K562 (cell line): ENCODE measurements around the gene RNU6-9. TPM values are rescaled to one million over a fixed set of nuclear protein-coding genes. Genes with fewer than 3 reads are reported as not detected.

ENCODE experiments used
- ADNP ChIP-seq: fragments of 200-800 bp; sonication (Bioruptor generic); IDR thresholded peaks from 2 replicates; pipeline ENCODE4 v1.6.1; 2016; ENCODE audit warnings: missing genetic modification characterization, missing compliant biosample characterization
- BCL6 ChIP-seq: fragments of 250-450 bp; sonication (Bioruptor Pico); IDR thresholded peaks from 2 replicates; pipeline ENCODE4 v1.4.0; 2020
- CEBPB ChIP-seq: fragments of 450-650 bp; IDR thresholded peaks from 2 replicates; pipeline ENCODE4 v1.6.1; 2016; ENCODE audit warnings: missing genetic modification characterization, missing compliant biosample characterization
- DIDO1 ChIP-seq: fragments of 450-650 bp; IDR thresholded peaks from 2 replicates; pipeline ENCODE4 v1.6.1; 2016; ENCODE audit warnings: low read depth, missing biosample characterization, missing genetic modification characterization
- ESRRA ChIP-seq: fragments of 450-650 bp; IDR thresholded peaks from 2 replicates; pipeline ENCODE4 v1.6.1; 2014; ENCODE audit warnings: low read depth, mild to moderate bottlenecking, moderate library complexity, borderline replicate concordance
- FOXJ2 ChIP-seq: fragments of 200-800 bp; sonication (Bioruptor generic); IDR thresholded peaks from 2 replicates; pipeline ENCODE4 v1.6.1; 2016; ENCODE audit warnings: missing genetic modification characterization, missing compliant biosample characterization
- GATAD2B ChIP-seq: fragments of 450-650 bp; IDR thresholded peaks from 2 replicates; pipeline ENCODE4 v1.6.1; 2017; ENCODE audit warnings: mild to moderate bottlenecking, borderline replicate concordance
- ILK ChIP-seq: fragments of 450-650 bp; IDR thresholded peaks from 2 replicates; pipeline ENCODE4 v1.6.1; 2016; ENCODE audit warnings: missing genetic modification characterization, low read depth, mild to moderate bottlenecking, missing compliant biosample characterization, moderate library complexity, borderline replicate concordance
- MTA1 ChIP-seq: fragments of 450-650 bp; IDR thresholded peaks from 2 replicates; pipeline ENCODE4 v1.6.1; 2017; ENCODE audit warnings: borderline replicate concordance
- NRF1 ChIP-seq, 2 experiments: fragments of 450-650 bp; IDR thresholded peaks in 1 of 2; conservative IDR thresholded peaks in 1 of 2; 2 replicates each; pipeline ENCODE4 v1.6.1; 2014; ENCODE audit warnings: mild to moderate bottlenecking in 2 of 2
- PYGO2 ChIP-seq: fragments of 450-650 bp; IDR thresholded peaks from 2 replicates; pipeline ENCODE4 v1.6.1; 2016; ENCODE audit warnings: mild to moderate bottlenecking, missing genetic modification characterization, moderate library complexity, missing compliant biosample characterization
- SIRT6 ChIP-seq: IDR thresholded peaks from one replicate; pipeline ENCODE4 v1.6.1; 2012; ENCODE audit warnings: low read depth, mild to moderate bottlenecking, control low read depth, inconsistent platforms, low read length, moderate library complexity
- SRF ChIP-seq, 2 experiments: fragments of 250-450, 450-650 bp in 1 of 2; sonication (Bioruptor Pico) in 1 of 2; sonication (generic) in 1 of 2; formaldehyde crosslinking; IDR thresholded peaks; 2 replicates each; pipeline versions ENCODE4 v1.5.0 to v1.5.1; 2020 to 2022; ENCODE audit warnings: mild to moderate bottlenecking in 1 of 2, missing genetic modification reagents in 1 of 2
- ZNF174 ChIP-seq: fragments of 250-450 bp; sonication (Bioruptor Pico); IDR thresholded peaks from 2 replicates; pipeline ENCODE4 v1.4.0; 2020; ENCODE audit warnings: mild to moderate bottlenecking
- ZNF24 ChIP-seq: fragments of 450-650 bp; IDR thresholded peaks from 2 replicates; pipeline ENCODE4 v1.6.1; 2016
- polyA plus RNA-seq, 8 experiments: library from polyadenylated mRNA; depleted of rRNA in 4 of 8; stranded (reverse) in 5 of 8; unstranded in 3 of 8; fragments of >200 nt; fragmentation: Nextera tagmentation in 2 of 8; fragmentation: Illumina TruSeq in 1 of 8; extraction: Ambion mirVana in 2 of 8; extraction: Trizol in 1 of 8; gene quantifications; 2 replicates each; pipeline versions ENCODE4 v1.2.1 to v1.2.3, GENCODE V29; 2011 to 2014; ENCODE audit warnings: inconsistent platforms in 1 of 8, missing spikeins in 1 of 8
- total RNA-seq, 7 experiments: library from RNA; depleted of rRNA in 6 of 7; stranded (reverse); fragments of >200 nt in 6 of 7; fragmentation: Illumina TruSeq in 2 of 7; extraction: Trizol in 2 of 7; gene quantifications; 2 replicates each; pipeline versions ENCODE4 v1.2.1 to v1.2.3, GENCODE V29; 2011 to 2021; ENCODE audit warnings: low replicate concordance in 1 of 7
- TF ChIP-seq, protein P1 (sequence below), 2 experiments: fragments of 450-650 bp; IDR thresholded peaks; 2 replicates each; pipeline ENCODE4 v1.6.1; 2018; ENCODE audit warnings: mild to moderate bottlenecking in 2 of 2, low read depth in 1 of 2; ENCODE audit not compliant: partially characterized antibody in 2 of 2
- TF ChIP-seq, protein P2 (sequence below): fragments of 450-650 bp; conservative IDR thresholded peaks from 2 replicates; pipeline ENCODE4 v1.6.1; 2016; ENCODE audit warnings: missing genetic modification characterization, low read depth, mild to moderate bottlenecking, control low read depth, missing compliant biosample characterization
- TF ChIP-seq, protein P3 (sequence below): fragments of 250-450 bp; sonication (Bioruptor Pico); IDR thresholded peaks from 2 replicates; pipeline ENCODE4 v1.8.0; 2022; ENCODE audit warnings: moderate library complexity, mild to moderate bottlenecking, inconsistent platforms
- TF ChIP-seq, protein P4 (sequence below): fragments of 250-450 bp; sonication (Bioruptor Pico); IDR thresholded peaks from 2 replicates; pipeline ENCODE4 v1.8.0; 2022; ENCODE audit warnings: moderate library complexity, mild to moderate bottlenecking, inconsistent platforms

RNU6-9 gene
- total and polyA plus RNA-seq, 9 of the 15 experiments (the other 6 are each of a cell fraction or from before 2014, with no cell fraction given), result not detected

DNA sequence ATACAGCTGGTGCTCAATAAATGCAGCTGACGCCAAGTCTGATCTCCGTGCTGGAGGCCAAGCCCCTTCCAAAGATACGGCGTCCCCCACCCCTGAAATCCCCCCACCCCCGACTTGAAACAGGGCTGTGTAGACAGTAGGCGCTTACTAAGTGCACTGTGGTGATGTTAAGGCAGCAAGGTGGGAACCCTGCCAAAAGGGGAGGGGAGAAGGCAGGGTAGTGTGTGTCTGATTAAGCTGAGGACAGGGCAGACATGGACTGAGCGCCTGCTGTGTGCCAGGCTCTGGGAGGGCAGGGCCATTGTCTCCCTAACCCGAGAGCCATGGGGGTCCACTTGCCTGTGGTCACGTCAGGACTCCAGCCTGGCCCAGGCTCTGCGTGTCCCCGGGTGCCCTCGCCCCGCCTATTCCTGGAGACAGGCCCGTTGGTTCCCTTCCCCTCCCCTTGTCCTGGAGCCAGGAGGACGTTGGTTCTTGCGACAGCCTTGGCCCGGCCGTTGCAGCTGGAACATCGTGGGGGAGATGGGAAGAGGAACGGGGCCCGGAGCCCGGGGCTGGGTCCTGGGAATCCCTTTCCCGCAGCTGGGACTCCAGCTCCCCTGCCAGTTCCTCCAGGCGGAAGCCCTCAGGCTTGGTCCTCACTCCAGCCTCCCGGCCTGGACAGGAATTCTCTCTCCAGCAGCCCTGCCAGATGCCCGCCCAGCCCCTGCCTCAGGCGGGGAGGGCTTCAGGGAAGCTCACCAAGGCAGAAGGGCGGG, 42.9 kb upstream of the RNU6-9 start (continued):
- TF ChIP-seq, protein P1, sequence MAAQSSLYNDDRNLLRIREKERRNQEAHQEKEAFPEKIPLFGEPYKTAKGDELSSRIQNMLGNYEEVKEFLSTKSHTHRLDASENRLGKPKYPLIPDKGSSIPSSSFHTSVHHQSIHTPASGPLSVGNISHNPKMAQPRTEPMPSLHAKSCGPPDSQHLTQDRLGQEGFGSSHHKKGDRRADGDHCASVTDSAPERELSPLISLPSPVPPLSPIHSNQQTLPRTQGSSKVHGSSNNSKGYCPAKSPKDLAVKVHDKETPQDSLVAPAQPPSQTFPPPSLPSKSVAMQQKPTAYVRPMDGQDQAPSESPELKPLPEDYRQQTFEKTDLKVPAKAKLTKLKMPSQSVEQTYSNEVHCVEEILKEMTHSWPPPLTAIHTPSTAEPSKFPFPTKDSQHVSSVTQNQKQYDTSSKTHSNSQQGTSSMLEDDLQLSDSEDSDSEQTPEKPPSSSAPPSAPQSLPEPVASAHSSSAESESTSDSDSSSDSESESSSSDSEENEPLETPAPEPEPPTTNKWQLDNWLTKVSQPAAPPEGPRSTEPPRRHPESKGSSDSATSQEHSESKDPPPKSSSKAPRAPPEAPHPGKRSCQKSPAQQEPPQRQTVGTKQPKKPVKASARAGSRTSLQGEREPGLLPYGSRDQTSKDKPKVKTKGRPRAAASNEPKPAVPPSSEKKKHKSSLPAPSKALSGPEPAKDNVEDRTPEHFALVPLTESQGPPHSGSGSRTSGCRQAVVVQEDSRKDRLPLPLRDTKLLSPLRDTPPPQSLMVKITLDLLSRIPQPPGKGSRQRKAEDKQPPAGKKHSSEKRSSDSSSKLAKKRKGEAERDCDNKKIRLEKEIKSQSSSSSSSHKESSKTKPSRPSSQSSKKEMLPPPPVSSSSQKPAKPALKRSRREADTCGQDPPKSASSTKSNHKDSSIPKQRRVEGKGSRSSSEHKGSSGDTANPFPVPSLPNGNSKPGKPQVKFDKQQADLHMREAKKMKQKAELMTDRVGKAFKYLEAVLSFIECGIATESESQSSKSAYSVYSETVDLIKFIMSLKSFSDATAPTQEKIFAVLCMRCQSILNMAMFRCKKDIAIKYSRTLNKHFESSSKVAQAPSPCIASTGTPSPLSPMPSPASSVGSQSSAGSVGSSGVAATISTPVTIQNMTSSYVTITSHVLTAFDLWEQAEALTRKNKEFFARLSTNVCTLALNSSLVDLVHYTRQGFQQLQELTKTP (IDR thresholded peaks at IDR 0.05; ENCODE audit: low read depth in 1 of 2, partially characterized antibody in 2 of 2), result no peak
- TF ChIP-seq CEBPB (tag) (peak; percentile 91), BCL6 (CRISPR knock-in tag) (no peak), ESRRA (0 out of 2 replicates have a peak, but pooled peaks have one; percentile 23), ZNF174 (CRISPR knock-in tag) (no peak), SRF (CRISPR knock-in tag; IDR thresholded peaks at IDR 0.05) (no peak), ILK (tag) (no peak), GATAD2B (no peak), PYGO2 (no peak), ZNF24 (no peak), NRF1 (conservative IDR thresholded peaks at IDR 0.05 in 1 of 2, IDR thresholded peaks at IDR 0.05 in 1 of 2) (no peak), MTA1 (no peak), ADNP (tag) (peak; percentile 93), FOXJ2 (tag) (no peak), SIRT6 (no peak), DIDO1 (tag) (no peak)
- TF ChIP-seq, protein P2, sequence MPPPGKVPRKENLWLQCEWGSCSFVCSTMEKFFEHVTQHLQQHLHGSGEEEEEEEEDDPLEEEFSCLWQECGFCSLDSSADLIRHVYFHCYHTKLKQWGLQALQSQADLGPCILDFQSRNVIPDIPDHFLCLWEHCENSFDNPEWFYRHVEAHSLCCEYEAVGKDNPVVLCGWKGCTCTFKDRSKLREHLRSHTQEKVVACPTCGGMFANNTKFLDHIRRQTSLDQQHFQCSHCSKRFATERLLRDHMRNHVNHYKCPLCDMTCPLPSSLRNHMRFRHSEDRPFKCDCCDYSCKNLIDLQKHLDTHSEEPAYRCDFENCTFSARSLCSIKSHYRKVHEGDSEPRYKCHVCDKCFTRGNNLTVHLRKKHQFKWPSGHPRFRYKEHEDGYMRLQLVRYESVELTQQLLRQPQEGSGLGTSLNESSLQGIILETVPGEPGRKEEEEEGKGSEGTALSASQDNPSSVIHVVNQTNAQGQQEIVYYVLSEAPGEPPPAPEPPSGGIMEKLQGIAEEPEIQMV (tag), result no peak
- TF ChIP-seq, protein P3, sequence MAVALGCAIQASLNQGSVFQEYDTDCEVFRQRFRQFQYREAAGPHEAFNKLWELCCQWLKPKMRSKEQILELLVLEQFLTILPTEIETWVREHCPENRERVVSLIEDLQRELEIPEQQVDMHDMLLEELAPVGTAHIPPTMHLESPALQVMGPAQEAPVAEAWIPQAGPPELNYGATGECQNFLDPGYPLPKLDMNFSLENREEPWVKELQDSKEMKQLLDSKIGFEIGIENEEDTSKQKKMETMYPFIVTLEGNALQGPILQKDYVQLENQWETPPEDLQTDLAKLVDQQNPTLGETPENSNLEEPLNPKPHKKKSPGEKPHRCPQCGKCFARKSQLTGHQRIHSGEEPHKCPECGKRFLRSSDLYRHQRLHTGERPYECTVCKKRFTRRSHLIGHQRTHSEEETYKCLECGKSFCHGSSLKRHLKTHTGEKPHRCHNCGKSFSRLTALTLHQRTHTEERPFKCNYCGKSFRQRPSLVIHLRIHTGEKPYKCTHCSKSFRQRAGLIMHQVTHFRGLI, result no peak
- TF ChIP-seq, protein P4, sequence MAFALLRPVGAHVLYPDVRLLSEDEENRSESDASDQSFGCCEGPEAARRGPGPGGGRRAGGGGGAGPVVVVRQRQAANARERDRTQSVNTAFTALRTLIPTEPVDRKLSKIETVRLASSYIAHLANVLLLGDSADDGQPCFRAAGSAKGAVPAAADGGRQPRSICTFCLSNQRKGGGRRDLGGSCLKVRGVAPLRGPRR (CRISPR knock-in tag), result no peak
